CD4-positive, alpha-beta T cell (primary cell): ENCODE measurements around the gene SNUPN. TPM values are rescaled to one million over a fixed set of nuclear protein-coding genes. Genes with fewer than 3 reads are reported as not detected.
A peak's percentile ranks its signal among the peaks of the same experiment; 100 is the strongest.

Experiments used
- ATAC-seq: fragments of 200-7000 bp; cut with Tn5 transposase; one replicate; pipeline ENCODE4 v1.10.0; 2022; ENCODE audit warnings: mild to moderate bottlenecking; ENCODE audit not compliant: poor library complexity
- CTCF ChIA-PET: fragments of 350-600 bp; sonication (Branson Sonifier 250); formaldehyde crosslinking; loops from one replicate; lab custom pipeline; 2021; ENCODE audit warnings: antibody characterized with exemption, inconsistent platforms; lab: Charles Lee
- POLR2A ChIA-PET: fragments of 350-600 bp; sonication (Branson Sonifier 250); formaldehyde crosslinking; loops from one replicate; lab custom pipeline; 2021; ENCODE audit warnings: antibody characterized with exemption, inconsistent platforms; lab: Charles Lee
- DNase-seq, 14 experiments: peaks; one replicate each; pipeline ENCODE4 v3.0.0-alpha.2; 2013 to 2020; ENCODE audit warnings: mixed read lengths in 2 of 14
- H3K27ac ChIP-seq, 2 donors: one replicate each; pipeline versions ENCODE4 v1.5.1 to v1.7.0; 2013; ENCODE audit warnings: low read length in 2 of 2, low read depth in 1 of 2, mild to moderate bottlenecking in 1 of 2
- H3K27me3 ChIP-seq, 2 experiments: 1 replicate in 1 of 2; 2 replicates in 1 of 2; pipeline versions ENCODE4 v1.6.1 to v1.7.0; 2013; ENCODE audit warnings: low read length in 2 of 2, control low read depth in 1 of 2, mild to moderate bottlenecking in 1 of 2, moderate library complexity in 1 of 2; ENCODE audit not compliant: insufficient read depth in 2 of 2, control insufficient read depth in 1 of 2
- H3K36me3 ChIP-seq: one replicate; pipeline ENCODE4 v1.6.1; 2013; ENCODE audit warnings: low read length, control low read depth; ENCODE audit not compliant: insufficient read depth
- H3K4me1 ChIP-seq: one replicate; pipeline ENCODE4 v1.6.1; 2013; ENCODE audit warnings: low read length, control low read depth; ENCODE audit not compliant: insufficient read depth
- H3K4me3 ChIP-seq: one replicate; pipeline ENCODE4 v1.5.1; 2013; ENCODE audit warnings: mild to moderate bottlenecking, low read length, moderate library complexity
- H3K9me3 ChIP-seq, 2 experiments: 1 replicate in 1 of 2; 2 replicates in 1 of 2; pipeline versions ENCODE4 v1.6.1 to v1.7.0; 2013; ENCODE audit warnings: low read length in 2 of 2, mild to moderate bottlenecking in 2 of 2, control low read depth in 1 of 2, moderate library complexity in 1 of 2; ENCODE audit not compliant: control insufficient read depth in 1 of 2, insufficient read depth in 1 of 2
- H3K27ac Mint-ChIP-seq: one replicate; pipeline ENCODE4 v1.8.0; 2020; ENCODE audit warnings: mixed read lengths
- H3K27me3 Mint-ChIP-seq: one replicate; pipeline ENCODE4 v1.8.0; 2021; ENCODE audit warnings: mixed read lengths
- H3K36me3 Mint-ChIP-seq: one replicate; pipeline ENCODE4 v1.8.0; 2021; ENCODE audit warnings: low read depth, mixed read lengths
- H3K4me1 Mint-ChIP-seq: one replicate; pipeline ENCODE4 v1.8.0; 2021; ENCODE audit warnings: low read depth, mixed read lengths
- H3K4me3 Mint-ChIP-seq: one replicate; pipeline ENCODE4 v1.8.0; 2020; ENCODE audit warnings: mild to moderate bottlenecking, mixed read lengths
- H3K9me3 Mint-ChIP-seq: one replicate; pipeline ENCODE4 v1.8.0; 2020; ENCODE audit warnings: mixed read lengths
- intact Hi-C, 2 experiments: fragments of 100-400 bp; cut with DNase I in 1 of 2; cut with micrococcal nuclease in 1 of 2; formaldehyde crosslinking; loops; one replicate each; pipeline versions ENCODE4 v1.15.1 to v1.9.0; 2023 to 2025; cut with DNase I, micrococcal nuclease
- total RNA-seq, 174 experiments: library from RNA in 2 of 174; stranded (reverse) in 2 of 174; gene quantifications; one replicate each; pipeline ENCODE4 v1.2.3 and lab custom pipeline; 2021 to 2026
- TF ChIP-seq, protein P1 (sequence below): fragments of 200-600 bp; IDR thresholded peaks from one replicate; pipeline ENCODE4 v1.8.0; 2022; ENCODE audit warnings: antibody characterized with exemption, mild to moderate bottlenecking

SNUPN gene
- total RNA-seq, 2 experiments from 2014 or later: 10.0 to 11.6 TPM

GRCh38 chr15:75646112-75646943 is 20.8 kb upstream of the SNUPN start:
- CTCF ChIA-PET: no interaction called here
- peak overlapping the region; percentile 42 for H3K27ac Mint-ChIP-seq
- H3K9me3 Mint-ChIP-seq: no peaks in the 10 kb centered on the region
- Histone ChIP-seq H3K4me1 (peaks cover 36% of the 10 kb centered on the region), H3K4me3 (peak overlapping the region; percentile 84), H3K27ac (no peak overlapping the region), H3K27me3 (no peaks in the 10 kb centered on the region), H3K36me3 (no peaks in the 10 kb centered on the region), H3K9me3 (no peaks in the 10 kb centered on the region)
- H3K36me3 Mint-ChIP-seq: no peaks in the 10 kb centered on the region
- intact Hi-C loops: loop anchor here in 1 of 2 experiments (10.0 kb wide), 2 partner anchors 1032 to 1102 kb away; partner anchors contain the start of genes ARID3B and CLK3
- no peak for DNase-seq
- H3K27me3 Mint-ChIP-seq: no peaks in the 10 kb centered on the region
- POLR2A ChIA-PET: interaction anchor here (0.9 to 2.9 kb wide), 8 partner anchors 20 to 299 kb away, joined by 3 to 31 read pairs (median 9); partner anchors contain the start of genes MAN2C1, NEIL1, PTPN9 and SIN3A
- peaks cover 27% of the 10 kb centered on the region for H3K4me1 Mint-ChIP-seq
- ATAC-seq: no peak
- H3K4me3 Mint-ChIP-seq: peak overlapping the region; percentile 85
- TF ChIP-seq, protein P1, sequence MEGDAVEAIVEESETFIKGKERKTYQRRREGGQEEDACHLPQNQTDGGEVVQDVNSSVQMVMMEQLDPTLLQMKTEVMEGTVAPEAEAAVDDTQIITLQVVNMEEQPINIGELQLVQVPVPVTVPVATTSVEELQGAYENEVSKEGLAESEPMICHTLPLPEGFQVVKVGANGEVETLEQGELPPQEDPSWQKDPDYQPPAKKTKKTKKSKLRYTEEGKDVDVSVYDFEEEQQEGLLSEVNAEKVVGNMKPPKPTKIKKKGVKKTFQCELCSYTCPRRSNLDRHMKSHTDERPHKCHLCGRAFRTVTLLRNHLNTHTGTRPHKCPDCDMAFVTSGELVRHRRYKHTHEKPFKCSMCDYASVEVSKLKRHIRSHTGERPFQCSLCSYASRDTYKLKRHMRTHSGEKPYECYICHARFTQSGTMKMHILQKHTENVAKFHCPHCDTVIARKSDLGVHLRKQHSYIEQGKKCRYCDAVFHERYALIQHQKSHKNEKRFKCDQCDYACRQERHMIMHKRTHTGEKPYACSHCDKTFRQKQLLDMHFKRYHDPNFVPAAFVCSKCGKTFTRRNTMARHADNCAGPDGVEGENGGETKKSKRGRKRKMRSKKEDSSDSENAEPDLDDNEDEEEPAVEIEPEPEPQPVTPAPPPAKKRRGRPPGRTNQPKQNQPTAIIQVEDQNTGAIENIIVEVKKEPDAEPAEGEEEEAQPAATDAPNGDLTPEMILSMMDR: no peak

GRCh38 chr15:75644376-75644775 is 18.9 kb upstream of the SNUPN start:
- H3K4me3 ChIP-seq: no peak overlapping the region

DNA sequence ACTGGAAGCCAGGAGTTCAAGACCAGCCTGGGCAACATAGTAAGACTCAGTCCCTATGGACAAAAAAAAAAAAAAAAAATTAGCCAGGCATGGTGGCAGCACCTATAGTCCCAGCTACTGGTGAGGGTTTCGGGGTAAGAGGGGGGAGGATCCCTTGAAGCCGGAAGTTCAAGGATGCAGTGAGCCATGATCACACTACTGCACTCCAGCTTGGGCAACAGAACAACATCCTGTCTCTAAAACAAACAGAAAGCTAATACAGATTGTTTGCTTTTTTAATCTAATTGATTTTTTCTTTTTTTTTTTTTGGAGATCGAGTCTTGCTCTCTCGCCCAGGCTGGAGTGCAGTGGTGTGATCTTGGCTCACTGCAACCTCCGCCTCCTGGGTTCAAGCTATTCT is 16.1 kb upstream of the SNUPN start:
- TF ChIP-seq, protein P1: no peak
- Mint-ChIP-seq H3K27me3 (no peaks in the 10 kb centered on the region), H3K9me3 (no peaks in the 10 kb centered on the region), H3K36me3 (peaks cover 35% of the 10 kb centered on the region), H3K4me3 (no peak overlapping the region), H3K4me1 (peaks cover 38% of the 10 kb centered on the region), H3K27ac (no peak overlapping the region)
- no peak for ATAC-seq
- CTCF ChIA-PET: interaction anchor here (0.8 to 3.3 kb wide), 11 partner anchors 13 to 274 kb away, joined by 3 to 30 read pairs (median 5); partner anchors contain the start of genes MAN2C1 and PTPN9
- H3K4me1 ChIP-seq: peaks cover 54% of the 10 kb centered on the region
- H3K27ac ChIP-seq: peak overlapping the region in 1 of 2 donors; percentile 92
- POLR2A ChIA-PET: interaction anchor here (1.3 to 6.3 kb wide), 8 partner anchors 16 to 618 kb away, joined by 3 to 294 read pairs (median 54); partner anchors contain the start of genes MAN2C1, PPCDC, PTPN9 and SIN3A
- H3K27me3 ChIP-seq: no peaks in the 10 kb centered on the region
- no peak for DNase-seq
- H3K36me3 ChIP-seq: peaks cover 16% of the 10 kb centered on the region
- no peaks in the 10 kb centered on the region for H3K9me3 ChIP-seq
- H3K4me3 ChIP-seq: no peak overlapping the region
- intact Hi-C loops: loop anchor here (1.0 to 10.0 kb wide), 7 partner anchors 63 to 1097 kb away; partner anchors contain the start of genes PTPN9 (in 2 of the 2), ARID3B (in 1 of the 2), CLK3 (in 1 of the 2) and PPCDC (in 1 of the 2)

More at GRCh38 chr15:75644376-75644775, 18.9 kb upstream of the SNUPN start:
- intact Hi-C loops: loop anchor here in 1 of 2 experiments (5.0 to 10.0 kb wide), 3 partner anchors 622 to 1100 kb away; partner anchors contain the start of genes ARID3B, CLK3 and PPCDC
- ChIA-PET CTCF (no interaction called here), POLR2A (no interaction called here)
- Mint-ChIP-seq H3K4me3 (no peak overlapping the region), H3K9me3 (no peaks in the 10 kb centered on the region), H3K36me3 (peaks cover 13% of the 10 kb centered on the region), H3K27ac (no peak overlapping the region), H3K4me1 (peaks cover 18% of the 10 kb centered on the region), H3K27me3 (no peaks in the 10 kb centered on the region)
- no peaks in the 10 kb centered on the region for H3K27me3 ChIP-seq
- TF ChIP-seq, protein P1: no peak
- H3K9me3 ChIP-seq: no peaks in the 10 kb centered on the region
- no peak for ATAC-seq
- H3K36me3 ChIP-seq: no peaks in the 10 kb centered on the region
- peaks cover 44% of the 10 kb centered on the region for H3K4me1 ChIP-seq
- no peak for DNase-seq
- H3K27ac ChIP-seq: no peak overlapping the region
